GM18951 (cell line): ENCODE measurements around the gene GDPD5.

Source experiments
- POLR2A ChIP-seq: IDR thresholded peaks from 4 replicates; pipeline ENCODE4 v1.6.1; 2011; ENCODE audit warnings: mild to moderate bottlenecking; ENCODE audit not compliant: insufficient read length, insufficient read depth; ENCODE audit errors: extremely low read depth
- in situ Hi-C: fragments of 300-500 bp; cut with MboI; formaldehyde crosslinking; loops from one replicate; pipeline ENCODE4 v1.12.0; 2022; ENCODE audit warnings: low sequenced_read_pairs, mixed read lengths, inconsistent platforms; ENCODE audit not compliant: unreplicated experiment

GDPD5 gene

DNA sequence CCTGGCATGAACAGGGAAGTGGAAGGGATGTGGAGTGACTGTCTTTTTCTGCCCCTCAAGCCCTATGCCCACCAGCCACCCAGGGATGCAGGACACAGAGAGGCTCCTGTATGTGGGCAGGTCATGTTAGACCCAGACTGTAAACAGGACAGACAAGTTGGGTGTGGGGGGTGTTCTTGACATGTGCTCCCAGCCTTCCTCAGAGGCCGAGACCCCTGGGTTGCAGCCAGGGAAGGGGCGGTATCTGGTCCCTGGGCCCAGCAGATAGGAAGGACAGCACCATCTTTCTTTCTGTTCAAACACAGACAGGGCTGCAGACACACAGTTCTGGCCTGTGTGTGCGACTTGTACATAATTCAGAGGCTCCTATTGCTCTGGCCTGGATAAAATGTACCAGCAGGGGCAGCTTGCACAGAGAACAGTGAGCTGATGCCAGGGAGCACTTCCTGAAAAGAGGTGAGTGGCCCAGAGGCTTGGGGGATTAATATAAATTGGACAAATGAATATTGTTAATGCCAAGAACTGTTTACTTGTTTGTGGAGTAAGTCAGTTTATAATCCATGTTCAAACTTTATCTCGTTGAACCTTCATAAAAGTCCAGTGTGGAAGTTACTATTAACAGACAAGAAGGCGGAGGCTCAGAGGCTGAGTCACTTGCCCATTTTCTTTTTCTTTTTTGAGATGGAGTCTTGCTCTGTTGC lies 16.6 kb downstream of the GDPD5 start:
- TF ChIP-seq POLR2A, result no peak
- in situ Hi-C loops, result no loop called here

DNA sequence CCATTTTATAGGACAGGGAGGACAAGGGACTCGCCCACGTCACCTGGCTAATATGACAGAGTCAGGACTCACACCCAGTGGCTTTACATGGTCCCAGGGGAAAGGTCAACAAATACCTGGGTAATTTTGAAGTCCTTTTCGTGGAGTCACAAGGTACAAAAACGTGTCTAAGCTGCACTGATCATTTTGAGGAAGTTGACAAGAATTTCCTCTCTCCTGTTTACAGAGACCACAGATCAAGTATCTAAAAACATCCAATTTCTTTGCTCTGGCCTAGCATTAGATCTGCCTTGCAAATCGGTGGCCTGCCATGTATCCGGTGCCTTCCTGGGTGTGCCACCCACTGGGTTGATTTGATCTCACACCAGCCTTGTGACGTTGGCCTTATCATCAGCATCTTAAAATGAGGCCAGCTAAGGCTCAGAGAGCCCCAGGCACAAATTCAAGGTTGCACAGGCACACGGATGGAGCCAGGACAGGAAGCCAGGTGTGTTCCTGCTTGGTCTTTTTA lies 17.6 kb downstream of the GDPD5 start:
- in situ Hi-C loops, result no loop called here
- TF ChIP-seq POLR2A, result no peak

- in situ Hi-C loops, result no loop called here
- TF ChIP-seq POLR2A, result no peak
Observed at GRCh38 chr11:75507571-75507970, 18.2 kb downstream of the GDPD5 start.

GRCh38 chr11:75506827-75507226 lies 18.9 kb downstream of the GDPD5 start:
- in situ Hi-C loops, result no loop called here
- no peak for TF ChIP-seq POLR2A

GRCh38 chr11:75505916-75506692 lies 19.6 kb downstream of the GDPD5 start:
- TF ChIP-seq POLR2A, result no peak
- in situ Hi-C loops, result no loop called here

DNA sequence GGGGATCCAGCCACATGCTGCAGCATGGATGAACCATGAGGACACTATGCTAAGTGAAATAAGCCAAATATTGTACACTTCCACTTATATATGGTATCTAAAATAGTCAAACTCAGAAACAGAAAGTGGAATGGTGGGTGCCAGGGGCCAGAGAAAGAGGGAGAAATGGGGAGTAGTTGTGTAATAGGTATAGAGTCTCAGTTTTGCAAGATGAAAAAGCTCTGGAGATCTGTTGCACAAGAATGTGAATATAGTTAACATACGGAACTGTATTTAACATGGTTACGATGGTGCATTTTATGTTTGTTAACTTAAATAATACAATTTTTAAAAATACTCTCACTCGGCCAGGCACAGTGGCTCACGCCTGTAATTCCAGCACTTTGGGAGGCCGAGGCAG lies 21.2 kb downstream of the GDPD5 start:
- TF ChIP-seq POLR2A, result no peak

GRCh38 chr11:75503531-75504099 lies 22.1 kb downstream of the GDPD5 start:
- no peak for TF ChIP-seq POLR2A
- in situ Hi-C loops, result no loop called here

More for the DNA sequence above, 21.2 kb downstream of the GDPD5 start:
- in situ Hi-C loops, result no loop called here

GRCh38 chr11:75502138-75502537 lies 23.6 kb downstream of the GDPD5 start:
- no peak for TF ChIP-seq POLR2A
- in situ Hi-C loops, result no loop called here

DNA sequence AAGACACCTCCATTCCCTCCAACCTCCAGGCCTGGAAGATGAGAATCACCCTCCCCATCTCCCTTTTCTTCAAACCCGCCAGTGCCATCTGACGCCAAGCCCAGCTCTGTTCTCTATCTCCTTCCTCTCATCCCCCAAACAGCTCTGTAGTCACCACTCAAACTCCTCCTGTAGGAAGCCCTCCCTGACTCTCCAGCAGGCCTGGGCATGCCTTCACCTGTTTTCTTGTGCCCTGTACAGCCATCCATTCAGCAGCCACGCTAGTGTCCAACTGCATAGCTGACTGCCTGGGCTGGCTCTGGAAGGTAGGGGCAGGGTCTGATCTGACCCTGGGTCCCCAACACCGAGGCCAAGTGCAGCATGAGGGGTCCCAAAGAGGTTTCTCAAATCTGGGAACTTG lies 25.0 kb downstream of the GDPD5 start:
- in situ Hi-C loops, result no loop called here
- TF ChIP-seq POLR2A, result no peak

- TF ChIP-seq POLR2A, result no peak
- in situ Hi-C loops, result no loop called here
Observed at GRCh38 chr11:75499423-75500190, 26.1 kb downstream of the GDPD5 start.

DNA sequence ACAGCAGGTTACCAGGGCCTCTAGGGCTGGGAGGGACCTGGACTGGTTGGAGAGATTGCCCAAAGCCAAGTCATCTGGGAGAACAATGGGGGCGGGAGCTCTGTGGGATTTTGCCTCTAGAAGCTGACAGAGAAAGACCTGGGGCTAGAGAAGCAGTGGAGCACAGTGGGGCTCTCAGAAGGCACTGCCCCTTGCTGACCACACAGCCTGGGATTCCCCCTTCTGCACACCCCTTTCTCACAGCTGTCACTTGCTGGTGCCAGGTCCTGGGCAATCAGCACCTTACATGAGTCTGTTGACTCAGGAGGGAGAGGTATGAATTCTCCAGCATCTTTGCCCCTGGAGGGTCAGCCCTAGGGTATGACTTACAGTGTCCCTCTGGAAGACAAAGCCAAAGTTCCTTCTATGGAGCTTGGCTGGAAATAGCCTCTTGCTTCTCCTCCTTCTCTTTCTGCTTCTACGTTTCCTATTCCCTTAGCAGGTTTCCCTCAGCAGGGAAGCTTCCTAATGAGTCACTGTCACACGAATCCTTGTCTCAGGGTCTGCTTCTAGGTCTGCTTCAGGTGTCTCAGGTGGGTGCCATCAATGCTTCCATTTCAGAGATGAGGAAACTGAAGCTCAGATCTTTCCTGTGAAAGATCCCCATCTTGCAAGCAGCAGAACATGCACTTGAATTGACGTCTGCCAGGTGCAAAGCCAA lies 27.0 kb downstream of the GDPD5 start:
- no peak for TF ChIP-seq POLR2A
- in situ Hi-C loops, result no loop called here

DNA sequence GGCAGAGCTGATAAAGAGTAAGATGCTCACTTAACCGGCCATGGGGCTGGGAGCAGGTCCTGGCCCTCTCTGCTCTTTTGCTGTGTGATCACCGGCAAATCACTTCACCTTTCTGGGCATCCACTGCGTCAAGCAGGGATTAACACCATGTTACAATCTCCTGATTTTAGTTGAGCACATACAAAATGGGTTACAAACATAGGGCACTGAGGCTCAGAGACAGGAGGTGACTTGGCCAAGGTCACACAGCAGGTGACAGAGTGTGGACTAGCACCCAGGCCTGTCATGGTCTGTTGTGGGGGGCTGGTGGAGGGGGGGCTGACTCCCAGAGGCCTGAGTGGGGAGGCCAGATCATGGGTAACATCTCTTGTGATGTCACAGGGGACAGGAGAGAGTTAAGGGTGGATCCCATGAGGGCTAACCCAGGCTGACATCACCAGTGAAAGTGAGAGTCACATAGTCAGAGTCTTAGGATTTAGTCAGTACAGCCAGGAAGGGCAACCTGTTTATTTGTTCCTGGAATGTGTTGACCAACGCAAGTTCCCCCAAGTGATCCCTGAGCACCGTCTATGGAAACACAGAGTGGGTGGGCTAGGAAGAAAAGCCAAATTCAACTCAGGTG lies 27.8 kb downstream of the GDPD5 start:
- no peak for TF ChIP-seq POLR2A
- in situ Hi-C loops, result no loop called here
